Uterus (tissue), 2 donors: Measurements from ENCODE around the gene TIGD7.

Experiments used
- POLR2A ChIP-seq, 2 donors: fragments of 450-650 bp; IDR thresholded peaks; one replicate each; pipeline ENCODE4 v1.6.1; 2016; ENCODE audit warnings: antibody characterized with exemption in 2 of 2, mild to moderate bottlenecking in 1 of 2, moderate library complexity in 1 of 2
- TF ChIP-seq, protein P1 (sequence below), 4 experiments: fragments of 200-600 bp in 2 of 4; fragments of 450-650 bp in 2 of 4; sonication (generic) in 2 of 4; IDR thresholded peaks; one replicate each; pipeline ENCODE4 v1.5.1; 2016 to 2019; ENCODE audit warnings: antibody characterized with exemption in 4 of 4, mild to moderate bottlenecking in 2 of 4, moderate library complexity in 1 of 4

DNA sequence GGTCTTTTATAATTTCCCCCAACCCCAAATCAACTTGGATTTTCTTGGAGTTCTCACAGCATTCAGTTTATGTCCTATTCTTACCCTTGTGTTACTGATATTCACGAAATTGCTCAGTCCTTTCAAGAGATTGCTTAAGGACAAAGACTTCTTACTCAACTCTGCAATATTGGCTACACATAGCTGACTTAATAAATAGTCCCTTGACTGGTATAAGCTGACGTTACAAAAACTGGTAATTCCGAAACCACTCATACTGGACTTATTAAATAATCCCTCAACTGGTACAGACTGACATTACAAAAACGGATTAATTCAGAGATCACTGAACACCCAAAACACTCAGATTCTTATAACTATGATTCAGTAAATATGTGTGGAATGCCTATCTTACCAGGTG is 860 bp downstream of the TIGD7 start:
- TF ChIP-seq, protein P1, sequence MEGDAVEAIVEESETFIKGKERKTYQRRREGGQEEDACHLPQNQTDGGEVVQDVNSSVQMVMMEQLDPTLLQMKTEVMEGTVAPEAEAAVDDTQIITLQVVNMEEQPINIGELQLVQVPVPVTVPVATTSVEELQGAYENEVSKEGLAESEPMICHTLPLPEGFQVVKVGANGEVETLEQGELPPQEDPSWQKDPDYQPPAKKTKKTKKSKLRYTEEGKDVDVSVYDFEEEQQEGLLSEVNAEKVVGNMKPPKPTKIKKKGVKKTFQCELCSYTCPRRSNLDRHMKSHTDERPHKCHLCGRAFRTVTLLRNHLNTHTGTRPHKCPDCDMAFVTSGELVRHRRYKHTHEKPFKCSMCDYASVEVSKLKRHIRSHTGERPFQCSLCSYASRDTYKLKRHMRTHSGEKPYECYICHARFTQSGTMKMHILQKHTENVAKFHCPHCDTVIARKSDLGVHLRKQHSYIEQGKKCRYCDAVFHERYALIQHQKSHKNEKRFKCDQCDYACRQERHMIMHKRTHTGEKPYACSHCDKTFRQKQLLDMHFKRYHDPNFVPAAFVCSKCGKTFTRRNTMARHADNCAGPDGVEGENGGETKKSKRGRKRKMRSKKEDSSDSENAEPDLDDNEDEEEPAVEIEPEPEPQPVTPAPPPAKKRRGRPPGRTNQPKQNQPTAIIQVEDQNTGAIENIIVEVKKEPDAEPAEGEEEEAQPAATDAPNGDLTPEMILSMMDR (IDR thresholded peaks at IDR 0.05), result no peak
- no peak for TF ChIP-seq POLR2A (IDR thresholded peaks at IDR 0.05)
